Smooth muscle cell (in vitro differentiated cells): ENCODE data around the gene DNAH6. TPM values are rescaled to one million over a fixed set of nuclear protein-coding genes. Genes with fewer than 3 reads are reported as not detected.
"Not testable (repeated sequence)": the region's sequence is repeated elsewhere in the genome, so short reads cannot be mapped to it uniquely, and the experiment has no call there.

Experiments used
- DNase-seq: peaks from one replicate; lab custom pipeline; 2025; ENCODE audit not compliant: unreplicated experiment; lab: John Stamatoyannopoulos, UW
- H2AFZ ChIP-seq: fragments of 200-600 bp; sonication (generic); 2 replicates; pipeline ENCODE4 v1.6.0; 2016; ENCODE audit warnings: antibody characterized with exemption, low read depth, mild to moderate bottlenecking
- H3F3A ChIP-seq: fragments of 200-600 bp; sonication (generic); 2 replicates; pipeline ENCODE4 v1.6.0; 2017; ENCODE audit warnings: antibody characterized with exemption, low read depth
- H3K27ac ChIP-seq: fragments of 200-600 bp; sonication (generic); 2 replicates; pipeline ENCODE4 v1.5.1; 2016; ENCODE audit warnings: low read depth, mild to moderate bottlenecking
- H3K27me3 ChIP-seq: fragments of 200-600 bp; sonication (generic); 2 replicates; pipeline ENCODE4 v1.6.1; 2016; ENCODE audit warnings: low read depth, mild to moderate bottlenecking
- H3K36me3 ChIP-seq: fragments of 200-600 bp; sonication (generic); 2 replicates; pipeline ENCODE4 v1.5.1; 2016; ENCODE audit warnings: low read depth
- H3K4me1 ChIP-seq: fragments of 200-600 bp; sonication (generic); 2 replicates; pipeline ENCODE4 v1.5.1; 2016; ENCODE audit warnings: low read depth
- H3K4me2 ChIP-seq: fragments of 200-600 bp; sonication (generic); 2 replicates; pipeline ENCODE4 v1.6.0; 2016; ENCODE audit warnings: mild to moderate bottlenecking
- H3K4me3 ChIP-seq: fragments of 200-600 bp; sonication (generic); 2 replicates; pipeline ENCODE4 v1.5.1; 2016; ENCODE audit warnings: mild to moderate bottlenecking
- H3K79me2 ChIP-seq: fragments of 200-600 bp; sonication (generic); 2 replicates; pipeline ENCODE4 v1.6.0; 2016; ENCODE audit warnings: low read depth, mild to moderate bottlenecking
- H3K9ac ChIP-seq: fragments of 200-600 bp; sonication (generic); 2 replicates; pipeline ENCODE4 v1.6.0; 2016; ENCODE audit warnings: low read depth
- H3K9me3 ChIP-seq: fragments of 200-600 bp; sonication (generic); replicated peaks from 2 replicates; pipeline ENCODE4 v1.5.1; 2016; ENCODE audit warnings: low read depth
- H4K20me1 ChIP-seq: fragments of 200-600 bp; sonication (generic); 2 replicates; pipeline ENCODE4 v1.6.0; 2016; ENCODE audit warnings: low read depth
- WGBS: methylation state at CpG from one replicate; pipeline ENCODE4 v1.1.7; 2016; ENCODE audit warnings: low lambda C conversion rate; 5-methylcytosine and 5-hydroxymethylcytosine counted together
- polyA plus RNA-seq: library from polyadenylated mRNA; unstranded; fragments of >200 nt; fragmentation: Nextera tagmentation; extraction: Ambion mirVana; gene quantifications from 2 replicates; pipeline ENCODE4 v1.2.1, GENCODE V29; 2016
- total RNA-seq: library from RNA; depleted of rRNA; stranded (reverse); fragments of >200 nt; gene quantifications from 2 replicates; pipeline ENCODE4 v1.2.3, GENCODE V29; 2014
- TF ChIP-seq, protein P1 (sequence below): fragments of 200-600 bp; sonication (generic); IDR thresholded peaks from 2 replicates; pipeline ENCODE4 v1.5.1; 2017; ENCODE audit warnings: borderline replicate concordance, mild to moderate bottlenecking, antibody characterized with exemption; ENCODE audit not compliant: insufficient read depth, poor library complexity, severe bottlenecking

The DNAH6 gene
- total and polyA plus RNA-seq, 2 experiments from 2014 or later, result 0.27 to 0.96 TPM

DNA sequence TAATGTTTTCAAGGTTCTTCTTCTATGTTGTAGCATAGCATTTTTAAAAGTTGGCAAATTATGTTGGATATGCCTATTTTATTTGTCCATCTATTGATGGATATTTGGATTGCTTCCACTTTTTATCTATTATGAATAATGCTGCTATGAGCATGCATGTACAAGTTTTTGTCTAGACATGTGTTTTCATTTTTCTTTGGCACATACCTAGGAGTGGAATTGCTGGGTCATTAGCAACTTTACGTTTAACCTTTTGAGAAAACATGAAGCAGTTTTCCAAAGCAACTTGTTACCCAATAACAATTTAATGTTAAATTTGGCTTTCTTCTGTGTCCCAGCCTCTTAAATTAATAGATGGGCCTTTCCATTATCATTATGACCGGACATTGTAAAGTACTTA is 30.3 kb downstream of the DNAH6 start:
- H3K9ac ChIP-seq, result no peak overlapping the region
- no peaks in the 10 kb centered on the region for H3K79me2 ChIP-seq
- H3K4me3 ChIP-seq, result no peak overlapping the region
- H3K36me3 ChIP-seq, result no peaks in the 10 kb centered on the region
- TF ChIP-seq, protein P1, sequence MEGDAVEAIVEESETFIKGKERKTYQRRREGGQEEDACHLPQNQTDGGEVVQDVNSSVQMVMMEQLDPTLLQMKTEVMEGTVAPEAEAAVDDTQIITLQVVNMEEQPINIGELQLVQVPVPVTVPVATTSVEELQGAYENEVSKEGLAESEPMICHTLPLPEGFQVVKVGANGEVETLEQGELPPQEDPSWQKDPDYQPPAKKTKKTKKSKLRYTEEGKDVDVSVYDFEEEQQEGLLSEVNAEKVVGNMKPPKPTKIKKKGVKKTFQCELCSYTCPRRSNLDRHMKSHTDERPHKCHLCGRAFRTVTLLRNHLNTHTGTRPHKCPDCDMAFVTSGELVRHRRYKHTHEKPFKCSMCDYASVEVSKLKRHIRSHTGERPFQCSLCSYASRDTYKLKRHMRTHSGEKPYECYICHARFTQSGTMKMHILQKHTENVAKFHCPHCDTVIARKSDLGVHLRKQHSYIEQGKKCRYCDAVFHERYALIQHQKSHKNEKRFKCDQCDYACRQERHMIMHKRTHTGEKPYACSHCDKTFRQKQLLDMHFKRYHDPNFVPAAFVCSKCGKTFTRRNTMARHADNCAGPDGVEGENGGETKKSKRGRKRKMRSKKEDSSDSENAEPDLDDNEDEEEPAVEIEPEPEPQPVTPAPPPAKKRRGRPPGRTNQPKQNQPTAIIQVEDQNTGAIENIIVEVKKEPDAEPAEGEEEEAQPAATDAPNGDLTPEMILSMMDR, result no peak
- no peaks in the 10 kb centered on the region for H3K4me1 ChIP-seq
- no peaks in the 10 kb centered on the region for H3K27me3 ChIP-seq
- no peak overlapping the region for H2AFZ ChIP-seq
- no peaks in the 10 kb centered on the region for H3K9me3 ChIP-seq
- WGBS, result 88% methylated on average over 2 of the region's 2 CpGs
- H3K27ac ChIP-seq, result no peak overlapping the region
- no peaks in the 10 kb centered on the region for H3F3A ChIP-seq
- no peaks in the 10 kb centered on the region for H4K20me1 ChIP-seq
- H3K4me2 ChIP-seq, result no peak overlapping the region
- DNase-seq, result no peak

DNA sequence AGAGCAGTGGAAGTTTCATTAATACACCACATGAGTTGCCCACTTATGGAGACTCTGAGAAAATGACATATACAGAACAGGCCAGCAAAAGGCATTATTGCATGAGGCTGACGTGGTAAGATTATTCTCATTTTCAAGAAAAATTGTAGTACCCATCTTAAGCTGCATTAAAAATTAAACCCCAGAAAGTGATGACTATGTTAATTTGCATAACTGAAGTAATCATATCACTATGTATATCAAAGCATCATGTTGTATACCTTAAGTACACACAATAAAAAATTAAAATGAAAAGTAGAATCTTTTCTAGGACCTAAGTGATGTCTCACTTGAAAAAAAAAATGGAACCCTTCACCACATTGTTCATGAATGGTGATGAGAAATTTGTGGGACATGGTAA is 32.0 kb downstream of the DNAH6 start:
- Histone ChIP-seq H3K27ac (no peak overlapping the region), H3K9me3 (no peaks in the 10 kb centered on the region), H3K4me3 (no peak overlapping the region), H3K36me3 (no peaks in the 10 kb centered on the region), H3K9ac (no peak overlapping the region), H3F3A (no peaks in the 10 kb centered on the region), H3K27me3 (no peaks in the 10 kb centered on the region), H4K20me1 (no peaks in the 10 kb centered on the region), H2AFZ (no peak overlapping the region), H3K79me2 (no peaks in the 10 kb centered on the region), H3K4me2 (no peak overlapping the region), H3K4me1 (no peaks in the 10 kb centered on the region)
- TF ChIP-seq, protein P1, result no peak
- 100% methylated on average over 1 of the region's 1 CpG for WGBS
- DNase-seq, result no peak

DNA sequence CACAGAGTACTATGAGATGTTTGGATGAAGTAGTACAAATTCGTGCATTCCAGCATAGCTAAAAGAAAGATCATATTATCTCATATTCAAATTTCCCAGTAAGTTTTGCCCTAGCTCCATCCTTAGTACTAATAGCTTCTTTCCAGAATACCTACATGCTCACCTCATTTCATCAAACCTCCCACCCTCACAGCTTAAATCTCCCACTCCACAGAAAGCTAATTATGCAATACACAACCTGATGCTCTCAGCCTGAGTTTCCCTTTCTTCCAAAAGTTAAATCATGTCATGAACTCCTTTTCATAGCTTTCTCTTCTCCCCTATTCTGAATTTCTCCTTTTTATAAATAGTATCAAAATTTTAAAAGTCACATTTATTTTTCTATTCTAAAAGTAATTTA is 34.6 kb downstream of the DNAH6 start:
- H3K27ac ChIP-seq, result no peak overlapping the region
- no peak overlapping the region for H2AFZ ChIP-seq
- H4K20me1 ChIP-seq, result no peaks in the 10 kb centered on the region
- H3K27me3 ChIP-seq, result no peaks in the 10 kb centered on the region
- 61% methylated on average over 1 of the region's 1 CpG for WGBS
- H3K4me2 ChIP-seq, result no peak overlapping the region
- H3K9me3 ChIP-seq, result no peaks in the 10 kb centered on the region
- H3K36me3 ChIP-seq, result no peaks in the 10 kb centered on the region
- no peak for DNase-seq
- H3K4me1 ChIP-seq, result no peaks in the 10 kb centered on the region
- no peaks in the 10 kb centered on the region for H3F3A ChIP-seq
- H3K9ac ChIP-seq, result no peak overlapping the region
- TF ChIP-seq, protein P1, result no peak
- H3K4me3 ChIP-seq, result no peak overlapping the region
- H3K79me2 ChIP-seq, result no peaks in the 10 kb centered on the region

DNA sequence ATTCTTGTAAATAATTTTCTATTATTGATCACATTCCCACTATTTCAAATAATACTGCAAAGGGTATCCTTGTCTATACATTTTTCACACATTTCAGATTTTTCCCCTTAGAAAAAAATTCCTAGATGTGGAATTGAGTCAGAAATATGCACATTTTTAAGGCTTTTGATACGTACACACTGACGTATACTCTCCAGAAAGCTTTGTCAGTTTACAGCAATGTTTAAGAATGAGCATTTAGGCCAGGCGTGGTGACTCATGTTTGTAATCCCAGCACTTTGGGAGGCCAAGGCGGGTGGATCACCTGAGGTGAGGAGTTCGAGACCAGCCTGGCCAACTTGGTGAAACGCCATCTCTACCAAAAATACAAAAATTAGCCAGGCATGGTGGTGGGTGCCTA is 35.2 kb downstream of the DNAH6 start:
- DNase-seq, H3K4me1 ChIP-seq, H3K27ac ChIP-seq, H4K20me1 ChIP-seq, H3K9ac ChIP-seq, H2AFZ ChIP-seq, H3K27me3 ChIP-seq, H3F3A ChIP-seq, H3K4me2 ChIP-seq, H3K79me2 ChIP-seq, H3K36me3 ChIP-seq, H3K9me3 ChIP-seq, H3K4me3 ChIP-seq: not testable (repeated sequence)
- WGBS, result 85% methylated on average over 6 of the region's 6 CpGs
